ENCODE data around the gene PTAR1.

DNA sequence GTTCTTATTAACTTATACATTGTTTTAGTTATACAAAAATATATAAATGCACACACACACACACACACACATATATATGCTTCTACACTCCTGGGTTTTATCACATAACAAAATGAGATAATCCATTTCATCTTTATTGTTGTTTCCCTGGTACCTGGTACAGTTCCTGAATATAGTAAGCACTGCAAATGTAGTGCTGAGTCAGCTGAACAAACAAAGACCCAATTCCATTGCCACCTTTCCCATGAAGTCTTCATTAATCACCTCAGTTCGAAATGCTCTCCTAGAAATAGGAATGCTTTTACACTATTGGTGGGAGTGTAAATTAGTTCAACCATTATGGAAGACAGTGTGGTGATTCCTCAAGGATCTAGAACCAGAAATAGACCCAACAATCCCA, 13.4 kb upstream of the PTAR1 start:
- TF ChIP-seq GATA2 (IDR thresholded peaks at IDR 0.05; ENCODE audit: low read depth, low read length) (no peak), GATA3 (IDR thresholded peaks at IDR 0.05; ENCODE audit: low read depth, low read length) (no peak)
